Tibial nerve (tissue), 4 donors: Measurements from ENCODE around the gene ZNF775.

ENCODE experiments used
- EP300 ChIP-seq, 2 donors: sonication (generic); formaldehyde crosslinking; IDR thresholded peaks; one replicate each; pipeline ENCODE4 v1.6.1; 2017; ENCODE audit warnings: antibody characterized with exemption in 2 of 2, mild to moderate bottlenecking in 1 of 2
- POLR2A ChIP-seq, 2 donors: fragments of 450-650 bp; IDR thresholded peaks; one replicate each; pipeline ENCODE4 v1.6.1; 2017; ENCODE audit warnings: antibody characterized with exemption in 2 of 2, mild to moderate bottlenecking in 2 of 2, moderate library complexity in 2 of 2
- TF ChIP-seq, protein P1 (sequence below), 5 experiments: fragments of 200-600 bp in 3 of 5; fragments of 450-650 bp in 2 of 5; sonication (generic) in 3 of 5; IDR thresholded peaks; one replicate each; pipeline ENCODE4 v1.5.1; 2016 to 2019; ENCODE audit warnings: antibody characterized with exemption in 5 of 5, mild to moderate bottlenecking in 3 of 5, moderate library complexity in 2 of 5

- TF ChIP-seq EP300 (IDR thresholded peaks at IDR 0.05): no peak
- TF ChIP-seq, protein P1, sequence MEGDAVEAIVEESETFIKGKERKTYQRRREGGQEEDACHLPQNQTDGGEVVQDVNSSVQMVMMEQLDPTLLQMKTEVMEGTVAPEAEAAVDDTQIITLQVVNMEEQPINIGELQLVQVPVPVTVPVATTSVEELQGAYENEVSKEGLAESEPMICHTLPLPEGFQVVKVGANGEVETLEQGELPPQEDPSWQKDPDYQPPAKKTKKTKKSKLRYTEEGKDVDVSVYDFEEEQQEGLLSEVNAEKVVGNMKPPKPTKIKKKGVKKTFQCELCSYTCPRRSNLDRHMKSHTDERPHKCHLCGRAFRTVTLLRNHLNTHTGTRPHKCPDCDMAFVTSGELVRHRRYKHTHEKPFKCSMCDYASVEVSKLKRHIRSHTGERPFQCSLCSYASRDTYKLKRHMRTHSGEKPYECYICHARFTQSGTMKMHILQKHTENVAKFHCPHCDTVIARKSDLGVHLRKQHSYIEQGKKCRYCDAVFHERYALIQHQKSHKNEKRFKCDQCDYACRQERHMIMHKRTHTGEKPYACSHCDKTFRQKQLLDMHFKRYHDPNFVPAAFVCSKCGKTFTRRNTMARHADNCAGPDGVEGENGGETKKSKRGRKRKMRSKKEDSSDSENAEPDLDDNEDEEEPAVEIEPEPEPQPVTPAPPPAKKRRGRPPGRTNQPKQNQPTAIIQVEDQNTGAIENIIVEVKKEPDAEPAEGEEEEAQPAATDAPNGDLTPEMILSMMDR (IDR thresholded peaks at IDR 0.05): no peak
- TF ChIP-seq POLR2A (IDR thresholded peaks at IDR 0.05): no peak
Measured at GRCh38 chr7:150443793-150444540, 64.8 kb downstream of the ZNF775 start.
